OCI-LY1 (cell line): ENCODE data around the gene RNFT2.

ENCODE experiments used
- EZH2 ChIP-seq: fragments of 200-600 bp; sonication (generic), shearing (Covaris generic); IDR thresholded peaks from 2 replicates; pipeline ENCODE4 v1.8.0; 2017; ENCODE audit warnings: borderline replicate concordance, mixed run types, mild to moderate bottlenecking, antibody characterized with exemption, low read length, moderate library complexity, mixed read lengths
- TF ChIP-seq, protein P1 (sequence below): fragments of 200-600 bp; sonication (generic), shearing (Covaris generic); IDR thresholded peaks from 2 replicates; pipeline ENCODE4 v1.5.1; 2017; ENCODE audit warnings: mild to moderate bottlenecking, antibody characterized with exemption, low read length, moderate library complexity, mixed read lengths

DNA sequence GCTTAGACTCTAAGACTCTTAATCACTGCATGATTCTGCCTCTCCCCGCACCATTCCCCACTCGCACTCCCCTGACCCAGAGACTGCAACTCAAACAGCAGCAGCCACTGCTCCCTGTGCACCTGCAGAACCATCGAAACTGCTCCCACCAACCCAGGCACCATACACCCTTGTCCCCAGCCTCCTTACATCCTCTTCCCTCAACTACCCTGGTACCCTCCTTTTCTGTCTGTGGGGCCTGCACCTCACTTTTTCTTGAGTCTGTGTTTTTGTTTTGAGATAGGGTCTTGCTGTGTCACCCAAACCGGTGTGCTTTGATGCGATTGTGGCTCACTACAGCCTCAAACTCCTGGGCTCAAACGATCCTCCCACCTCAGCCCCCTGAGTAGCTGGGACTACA is 69.4 kb downstream of the RNFT2 start:
- TF ChIP-seq, protein P1, sequence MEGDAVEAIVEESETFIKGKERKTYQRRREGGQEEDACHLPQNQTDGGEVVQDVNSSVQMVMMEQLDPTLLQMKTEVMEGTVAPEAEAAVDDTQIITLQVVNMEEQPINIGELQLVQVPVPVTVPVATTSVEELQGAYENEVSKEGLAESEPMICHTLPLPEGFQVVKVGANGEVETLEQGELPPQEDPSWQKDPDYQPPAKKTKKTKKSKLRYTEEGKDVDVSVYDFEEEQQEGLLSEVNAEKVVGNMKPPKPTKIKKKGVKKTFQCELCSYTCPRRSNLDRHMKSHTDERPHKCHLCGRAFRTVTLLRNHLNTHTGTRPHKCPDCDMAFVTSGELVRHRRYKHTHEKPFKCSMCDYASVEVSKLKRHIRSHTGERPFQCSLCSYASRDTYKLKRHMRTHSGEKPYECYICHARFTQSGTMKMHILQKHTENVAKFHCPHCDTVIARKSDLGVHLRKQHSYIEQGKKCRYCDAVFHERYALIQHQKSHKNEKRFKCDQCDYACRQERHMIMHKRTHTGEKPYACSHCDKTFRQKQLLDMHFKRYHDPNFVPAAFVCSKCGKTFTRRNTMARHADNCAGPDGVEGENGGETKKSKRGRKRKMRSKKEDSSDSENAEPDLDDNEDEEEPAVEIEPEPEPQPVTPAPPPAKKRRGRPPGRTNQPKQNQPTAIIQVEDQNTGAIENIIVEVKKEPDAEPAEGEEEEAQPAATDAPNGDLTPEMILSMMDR = no peak
- no peak for TF ChIP-seq EZH2
